Activated CD4-positive, alpha-beta T cell treated with anti-CD3 and anti-CD28 coated beads, Interleukin-2, Interleukin-6, amounts not matched to agents 100 ng/mL and 50 ng/mL, durations not matched to agents 16 hours and 8 hours (primary cell): ENCODE data around the gene BICD1.
"Not testable (repeated sequence)": the region's sequence is repeated elsewhere in the genome, so short reads cannot be mapped to it uniquely, and the experiment has no call there.

Experiments
- DNase-seq: peaks from one replicate; pipeline ENCODE4 v3.0.0-alpha.2; 2020

Gene BICD1

DNA sequence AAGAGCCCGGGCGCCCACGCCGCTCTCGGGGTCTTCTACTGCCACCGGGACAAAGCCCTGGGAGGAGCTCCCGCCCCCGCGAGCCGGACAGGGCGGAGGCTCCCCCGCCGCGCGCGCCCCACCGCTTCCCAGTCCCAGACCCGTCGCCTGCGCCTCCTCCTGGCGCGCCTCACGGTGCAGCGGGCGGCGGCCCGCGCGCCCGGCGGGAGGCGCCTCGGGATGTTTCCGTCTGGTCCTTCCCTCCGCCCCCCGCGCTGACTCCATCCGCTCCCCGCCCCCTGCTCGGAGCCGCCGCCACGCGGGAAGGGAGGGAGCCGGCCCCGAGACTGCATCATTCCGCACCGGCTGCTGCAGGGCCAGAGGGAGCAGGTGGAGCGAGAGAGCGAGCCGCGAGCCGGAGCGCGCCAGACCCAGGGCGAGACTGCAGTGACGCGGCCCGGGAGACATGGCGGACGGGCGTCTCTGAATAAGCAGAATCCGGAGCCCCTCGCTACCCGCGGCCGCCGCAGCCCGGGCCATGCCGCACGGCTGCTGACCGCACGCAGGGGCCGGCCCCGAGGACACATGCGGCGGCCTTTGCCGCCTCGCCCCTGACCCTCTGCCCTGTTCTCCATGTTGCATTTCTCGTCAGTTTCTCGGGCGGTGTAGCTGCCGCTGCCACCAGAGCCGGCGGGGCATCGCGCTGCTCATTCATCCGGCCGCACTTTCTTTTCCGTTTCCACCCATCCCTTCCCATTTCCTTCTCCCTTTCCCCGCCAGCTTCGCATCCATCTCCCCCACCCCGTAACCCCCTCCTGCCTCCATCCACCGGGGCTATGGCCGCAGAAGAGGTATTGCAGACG lies at the start of gene BICD1:
TSS of gene BICD1 (plus strand) at position 331 of the 842 bp plus-strand sequence. CDS start at position 816, 485 bp downstream.
- peak; percentile 87 for DNase-seq

- DNase-seq, result no peak
Measured at GRCh38 chr12:32061033-32061432, 45.6 kb upstream of the BICD1 start.

- no peak for DNase-seq
Measured at GRCh38 chr12:32062881-32063280, 43.8 kb upstream of the BICD1 start.

DNA sequence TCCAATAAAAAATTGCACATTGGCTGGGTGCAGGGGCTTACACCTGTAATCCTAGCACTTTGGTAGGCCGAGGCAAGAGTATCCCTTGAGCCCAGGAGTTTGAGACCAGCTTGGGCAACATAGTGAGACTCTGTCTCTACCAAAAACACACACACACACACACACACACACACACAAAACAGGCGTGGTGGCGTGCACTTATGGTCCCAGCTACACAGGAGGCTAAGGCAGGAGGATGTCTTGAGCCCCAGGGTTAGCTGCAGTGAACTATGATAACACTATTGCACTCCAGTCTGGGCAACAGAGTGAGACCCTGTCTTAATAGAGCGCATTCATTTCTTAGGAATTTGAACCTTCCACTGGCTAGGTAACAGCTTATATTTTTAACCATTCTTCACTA lies 42.9 kb upstream of the BICD1 start:
- DNase-seq, result no peak

DNA sequence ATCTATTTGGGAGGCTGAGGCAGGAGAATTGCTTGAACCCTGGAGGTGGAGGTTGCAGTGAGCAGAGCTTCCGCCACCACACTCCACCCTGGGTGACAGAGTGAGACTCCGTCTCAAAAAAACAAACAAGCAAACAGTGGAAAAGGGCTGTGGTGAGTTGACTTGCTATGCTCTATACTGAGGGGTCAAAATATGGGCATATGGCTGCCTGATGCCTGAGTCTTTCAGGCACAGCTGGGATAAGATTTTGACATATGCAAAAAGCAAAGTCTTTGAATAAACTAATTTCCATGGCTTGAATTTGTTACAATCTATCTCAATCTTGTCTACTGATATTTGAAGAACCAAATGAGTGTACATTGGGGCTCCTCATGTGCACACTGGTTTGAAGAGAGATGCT lies 40.4 kb upstream of the BICD1 start:
- DNase-seq, result no peak

DNA sequence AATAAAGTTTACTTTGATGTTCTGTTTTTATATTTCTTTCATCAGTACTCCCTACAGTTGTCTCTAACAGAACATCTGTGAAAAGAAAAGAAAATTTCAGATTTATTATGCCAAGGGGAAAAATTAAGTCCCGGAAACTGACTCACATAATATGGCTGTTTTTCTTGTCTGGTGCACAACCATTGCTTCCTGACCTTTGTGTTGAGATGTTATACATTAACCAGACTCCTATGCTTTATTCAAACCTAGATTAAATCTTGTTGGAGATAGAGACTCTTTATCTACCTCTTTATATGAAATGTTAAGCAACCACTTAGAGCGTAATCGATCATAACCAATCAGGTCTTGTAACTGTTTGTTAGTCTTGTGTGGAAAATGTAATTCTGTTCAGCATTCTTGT lies 37.6 kb upstream of the BICD1 start:
- DNase-seq, result no peak

GRCh38 chr12:32069731-32070130 lies 36.9 kb upstream of the BICD1 start:
- no peak for DNase-seq

DNA sequence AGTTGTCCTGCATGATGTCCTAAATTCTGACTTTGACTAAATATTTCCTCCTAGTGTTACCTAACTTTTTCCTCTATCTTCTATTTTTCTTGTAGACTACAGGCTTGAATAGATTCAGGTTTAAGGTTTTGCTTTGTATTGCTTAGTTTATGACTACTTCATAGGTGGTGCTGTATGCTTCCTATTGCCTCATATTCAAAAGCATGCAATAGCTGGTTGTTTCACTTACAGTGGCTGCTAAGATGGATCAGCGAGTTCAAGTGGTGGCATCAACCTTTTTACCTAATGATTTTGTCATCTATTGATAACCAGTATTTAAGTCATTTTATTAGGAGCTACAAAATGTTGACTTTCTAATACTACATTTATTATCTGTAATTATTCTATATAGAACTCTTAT lies 36.3 kb upstream of the BICD1 start:
- no peak for DNase-seq

DNA sequence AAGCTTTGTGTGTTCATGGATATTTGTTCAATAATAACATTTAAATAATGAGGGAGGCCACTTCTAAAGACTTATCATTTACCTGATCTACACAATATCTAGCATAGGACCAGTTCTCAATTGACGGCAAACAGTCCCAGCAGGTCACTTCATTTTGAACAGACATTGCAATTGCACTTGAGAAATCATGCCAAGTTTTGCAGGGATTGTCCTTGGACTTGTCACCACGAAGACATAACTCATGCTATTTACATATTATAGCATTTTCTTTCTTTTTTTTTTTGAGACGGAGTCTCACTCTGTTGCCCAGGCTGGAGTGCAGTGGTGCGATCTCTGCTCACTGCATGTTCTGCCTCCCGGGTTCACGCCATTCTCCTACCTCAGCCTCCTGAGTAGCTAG lies 34.5 kb upstream of the BICD1 start:
- DNase-seq, result no peak

- DNase-seq, result no peak
Measured at GRCh38 chr12:32074432-32074831, 32.2 kb upstream of the BICD1 start.

- DNase-seq, result no peak
Measured at GRCh38 chr12:32076941-32077340, 29.7 kb upstream of the BICD1 start.

DNA sequence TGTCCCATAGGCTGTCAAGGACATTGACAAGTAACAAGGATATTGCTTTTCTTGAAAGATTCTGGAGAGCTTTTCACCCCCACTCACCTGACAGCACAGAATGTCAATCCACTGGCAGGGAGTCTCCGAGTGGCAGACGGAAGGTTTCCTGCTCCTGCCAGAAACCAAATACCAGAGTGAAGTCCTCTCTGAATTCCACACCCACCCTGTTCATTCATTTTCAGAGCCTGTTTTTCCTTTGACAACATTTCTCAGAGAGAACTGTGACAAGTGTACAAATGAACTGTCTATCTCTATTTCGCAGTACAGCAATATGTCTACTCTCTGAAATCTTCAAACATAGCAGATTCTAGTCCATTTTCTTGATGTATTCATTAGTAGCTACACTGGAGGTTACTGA lies 26.2 kb upstream of the BICD1 start:
- DNase-seq, result no peak

- DNase-seq, result no peak
Measured at GRCh38 chr12:32083489-32083888, 23.2 kb upstream of the BICD1 start.

- no peak for DNase-seq
Measured at GRCh38 chr12:32084017-32084688, 22.5 kb upstream of the BICD1 start.

GRCh38 chr12:32084753-32085152 lies 21.9 kb upstream of the BICD1 start:
- DNase-seq, result no peak

- DNase-seq, result no peak
Measured at GRCh38 chr12:32087306-32087705, 19.3 kb upstream of the BICD1 start.

DNA sequence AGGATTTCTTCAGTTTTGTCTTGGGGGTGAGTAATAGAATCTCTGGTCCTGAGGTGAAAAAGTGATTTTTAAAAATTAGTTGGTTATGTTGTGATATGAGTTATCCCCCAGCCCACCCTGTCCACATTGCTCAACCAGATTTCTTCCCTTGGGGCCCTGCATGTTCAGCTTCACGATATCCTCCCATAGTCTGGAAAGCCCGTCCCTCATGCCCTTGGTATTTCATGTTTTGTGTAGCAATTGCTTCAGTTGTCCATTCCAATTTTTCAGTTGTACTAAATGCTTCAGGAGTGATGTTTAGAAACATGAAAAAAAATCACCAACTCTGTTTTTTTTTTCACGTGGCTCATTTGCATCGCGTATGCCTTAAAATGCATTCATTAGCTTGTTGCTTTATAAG lies 17.5 kb upstream of the BICD1 start:
- no peak for DNase-seq

DNA sequence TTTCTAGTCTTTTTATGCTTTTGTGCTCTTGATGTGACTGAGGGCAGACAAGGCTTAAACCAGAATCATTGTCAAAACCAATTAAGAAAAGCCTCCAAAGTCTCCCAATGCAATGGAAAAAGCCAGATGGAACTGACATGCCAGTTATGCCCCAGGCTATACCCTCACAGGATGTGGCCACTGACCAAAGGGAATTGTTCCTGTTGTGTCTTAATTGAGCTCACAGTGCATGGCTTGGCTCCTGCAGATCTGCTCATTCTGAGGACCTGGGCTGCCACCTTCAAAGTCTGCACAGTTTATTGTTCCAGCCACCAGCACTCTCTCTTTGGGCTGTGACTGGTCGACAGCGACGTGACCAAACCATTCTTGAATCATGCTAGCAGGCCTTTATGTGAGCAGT lies 17.1 kb upstream of the BICD1 start:
- no peak for DNase-seq

GRCh38 chr12:32091696-32092095 lies 15.0 kb upstream of the BICD1 start:
- no peak for DNase-seq

GRCh38 chr12:32098112-32098511 lies 8.5 kb upstream of the BICD1 start:
- DNase-seq, result no peak

GRCh38 chr12:32099275-32099674 lies 7.4 kb upstream of the BICD1 start:
- not testable (repeated sequence) for DNase-seq

GRCh38 chr12:32100361-32100760 lies 6.3 kb upstream of the BICD1 start:
- DNase-seq, result no peak

DNA sequence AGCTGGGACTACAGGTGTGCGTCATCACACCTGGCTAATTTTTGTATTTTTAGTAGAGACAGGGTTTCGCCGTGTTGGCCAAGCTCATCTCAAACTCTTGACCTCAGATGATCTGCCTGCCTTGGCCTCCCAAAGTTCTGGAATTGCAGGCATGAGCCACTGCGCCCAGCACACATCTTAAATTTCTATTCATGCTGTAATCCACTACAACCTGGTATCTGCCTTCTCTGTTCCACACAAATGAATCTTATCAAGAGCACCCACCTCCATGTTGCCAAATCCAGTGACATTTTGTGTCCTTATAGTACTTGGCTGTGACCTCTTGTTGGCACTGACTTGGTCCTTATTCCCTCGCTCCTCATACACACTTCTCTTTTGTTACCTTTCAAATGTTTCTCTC lies 5.8 kb upstream of the BICD1 start:
- DNase-seq, result no peak

GRCh38 chr12:32102234-32102633 lies 4.4 kb upstream of the BICD1 start:
- DNase-seq, result no peak
